ENCODE results near the gene C1orf159.

DNA sequence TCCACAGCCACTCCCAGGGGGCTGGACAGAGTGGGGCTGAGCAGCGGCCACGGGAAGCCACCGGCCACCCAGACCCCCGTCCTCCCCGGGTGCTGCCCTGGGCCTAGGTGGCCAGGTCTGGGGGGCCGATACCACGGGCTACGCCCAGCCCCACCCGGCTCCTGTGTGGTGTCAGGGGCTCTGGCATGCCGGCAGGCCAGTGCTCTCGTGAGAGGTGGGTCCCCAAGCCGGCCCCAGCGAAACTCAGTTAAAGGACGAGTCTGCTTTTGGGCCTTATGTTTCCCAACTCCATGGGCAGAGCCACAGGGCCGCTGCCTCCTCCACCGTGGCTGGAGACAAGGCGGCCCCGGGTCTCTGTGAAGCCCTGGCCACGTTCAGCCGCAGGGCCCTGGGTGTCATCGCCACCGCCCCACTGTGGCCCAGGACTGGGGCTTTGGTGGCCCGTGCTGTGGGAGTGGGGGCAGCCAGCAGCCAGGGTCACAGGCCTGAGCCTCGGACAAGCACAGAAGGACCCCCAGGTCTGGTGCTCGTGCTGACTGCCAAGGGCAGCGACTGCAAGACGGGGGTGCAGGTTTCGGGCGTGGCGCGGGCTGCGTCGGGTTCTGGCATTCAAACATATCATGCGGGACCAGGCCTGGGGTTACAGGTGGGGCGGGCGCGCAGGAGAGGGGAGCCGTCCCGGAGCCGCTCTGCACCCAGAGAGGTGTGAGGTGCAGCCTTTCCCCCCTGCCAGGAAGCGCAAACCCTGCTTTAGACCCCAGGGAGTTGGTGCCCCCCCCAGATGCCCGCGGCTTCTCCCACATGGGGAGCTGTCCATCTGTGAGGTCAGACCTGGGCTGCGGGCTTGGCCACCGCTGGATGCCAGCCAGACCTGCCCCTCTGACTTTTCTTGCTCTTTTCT is 11.9 kb upstream of the C1orf159 start:
- TF ChIP-seq, protein P1, sequence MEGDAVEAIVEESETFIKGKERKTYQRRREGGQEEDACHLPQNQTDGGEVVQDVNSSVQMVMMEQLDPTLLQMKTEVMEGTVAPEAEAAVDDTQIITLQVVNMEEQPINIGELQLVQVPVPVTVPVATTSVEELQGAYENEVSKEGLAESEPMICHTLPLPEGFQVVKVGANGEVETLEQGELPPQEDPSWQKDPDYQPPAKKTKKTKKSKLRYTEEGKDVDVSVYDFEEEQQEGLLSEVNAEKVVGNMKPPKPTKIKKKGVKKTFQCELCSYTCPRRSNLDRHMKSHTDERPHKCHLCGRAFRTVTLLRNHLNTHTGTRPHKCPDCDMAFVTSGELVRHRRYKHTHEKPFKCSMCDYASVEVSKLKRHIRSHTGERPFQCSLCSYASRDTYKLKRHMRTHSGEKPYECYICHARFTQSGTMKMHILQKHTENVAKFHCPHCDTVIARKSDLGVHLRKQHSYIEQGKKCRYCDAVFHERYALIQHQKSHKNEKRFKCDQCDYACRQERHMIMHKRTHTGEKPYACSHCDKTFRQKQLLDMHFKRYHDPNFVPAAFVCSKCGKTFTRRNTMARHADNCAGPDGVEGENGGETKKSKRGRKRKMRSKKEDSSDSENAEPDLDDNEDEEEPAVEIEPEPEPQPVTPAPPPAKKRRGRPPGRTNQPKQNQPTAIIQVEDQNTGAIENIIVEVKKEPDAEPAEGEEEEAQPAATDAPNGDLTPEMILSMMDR (IDR thresholded peaks at IDR 0.05; ENCODE audit: poor library complexity) = no peak
- no peak for TF ChIP-seq EZH2 (IDR thresholded peaks at IDR 0.05; ENCODE audit: borderline replicate concordance)
